Measurements from ENCODE around the gene SNX33. TPM values are rescaled to one million over a fixed set of nuclear protein-coding genes. Genes with fewer than 3 reads are reported as not detected.
"Not testable (repeated sequence)": the region's sequence is repeated elsewhere in the genome, so short reads cannot be mapped to it uniquely, and the experiment has no call there.

Gene SNX33
- total RNA-seq, 4 donors from 2014 or later: 27.8 to 47.6 (median 40.1) TPM

- H3K4me1 ChIP-seq: peaks cover 7 to 57% (median 39%) of the 10 kb centered on the region in 4 donors
- TF ChIP-seq CTCF (IDR thresholded peaks at IDR 0.05) (no peak), POLR2A (IDR thresholded peaks at IDR 0.05; ENCODE audit: low read depth) (no peak), POLR2AphosphoS5 (IDR thresholded peaks at IDR 0.05) (no peak), EP300 (IDR thresholded peaks at IDR 0.05) (no peak)
- H3K27me3 ChIP-seq: no peaks in the 10 kb centered on the region
- H3K36me3 ChIP-seq: peaks cover 39 to 94% (median 67%) of the 10 kb centered on the region in 4 donors
- 89% methylated on average over 26 of the region's 44 CpGs for WGBS
- H3K4me3 ChIP-seq: no peak overlapping the region
- H3K9me3 ChIP-seq: no peaks in the 10 kb centered on the region
- intact Hi-C loops (cut with DNase I): loop anchor here (5.0 to 10.0 kb wide), 2 partner anchors 113 to 115 kb away; partner anchors contain the start of gene PTPN9
- DNase-seq (ENCODE audit: extremely low spot score): no peak
- H3K27ac ChIP-seq (replicated peaks in 1 of 4): peak overlapping the region; percentile 59 to 70 (median 61)
Measured at GRCh38 chr15:75687486-75688277, 40.0 kb downstream of the SNX33 start.

GRCh38 chr15:75688278-75688557 is 40.5 kb downstream of the SNX33 start:
- intact Hi-C loops (cut with DNase I): loop anchor here (5.0 to 10.0 kb wide), 2 partner anchors 113 to 114 kb away; partner anchors contain the start of gene PTPN9
- no peaks in the 10 kb centered on the region for H3K27me3 ChIP-seq
- TF ChIP-seq POLR2AphosphoS5 (IDR thresholded peaks at IDR 0.05) (no peak), POLR2A (IDR thresholded peaks at IDR 0.05; ENCODE audit: low read depth) (no peak), CTCF (IDR thresholded peaks at IDR 0.05) (no peak), EP300 (IDR thresholded peaks at IDR 0.05) (no peak)
- no peaks in the 10 kb centered on the region for H3K9me3 ChIP-seq
- peak overlapping the region in 3 of 4 donors; percentile 59 to 70 (median 62) for H3K27ac ChIP-seq (replicated peaks in 1 of 4)
- peaks cover 9 to 59% (median 41%) of the 10 kb centered on the region in 4 donors for H3K4me1 ChIP-seq
- WGBS: 82% methylated on average over 6 of the region's 7 CpGs
- DNase-seq (ENCODE audit: extremely low spot score): no peak
- peaks cover 39 to 89% (median 63%) of the 10 kb centered on the region in 4 donors for H3K36me3 ChIP-seq
- no peak overlapping the region for H3K4me3 ChIP-seq

GRCh38 chr15:75688831-75689230 is 41.1 kb downstream of the SNX33 start:
- intact Hi-C loops (cut with DNase I): loop anchor here (5.0 to 10.0 kb wide), 2 partner anchors 113 to 114 kb away; partner anchors contain the start of gene PTPN9
- H3K27me3 ChIP-seq: no peaks in the 10 kb centered on the region
- peaks cover 11 to 59% (median 41%) of the 10 kb centered on the region in 4 donors for H3K4me1 ChIP-seq
- H3K4me3 ChIP-seq: no peak overlapping the region
- WGBS: 100% methylated on average over 2 of the region's 26 CpGs
- no peaks in the 10 kb centered on the region for H3K9me3 ChIP-seq
- H3K36me3 ChIP-seq: peaks cover 39 to 83% (median 60%) of the 10 kb centered on the region in 4 donors
- no peak for DNase-seq (ENCODE audit: extremely low spot score)
- H3K27ac ChIP-seq (replicated peaks in 1 of 4): peak overlapping the region in 2 of 4 donors; percentile 22 to 62
- TF ChIP-seq EP300 (IDR thresholded peaks at IDR 0.05) (no peak), CTCF (IDR thresholded peaks at IDR 0.05) (no peak), POLR2AphosphoS5 (IDR thresholded peaks at IDR 0.05) (no peak), POLR2A (IDR thresholded peaks at IDR 0.05; ENCODE audit: low read depth) (no peak)

GRCh38 chr15:75689429-75689828 is 41.7 kb downstream of the SNX33 start:
- peaks cover 13 to 59% (median 42%) of the 10 kb centered on the region in 4 donors for H3K4me1 ChIP-seq
- intact Hi-C loops (cut with DNase I): loop anchor here (5.0 to 10.0 kb wide), 2 partner anchors 113 to 115 kb away; partner anchors contain the start of gene PTPN9
- H3K36me3 ChIP-seq: peaks cover 33 to 78% (median 55%) of the 10 kb centered on the region in 4 donors
- peak overlapping the region in 2 of 4 donors; percentile 22 to 62 for H3K27ac ChIP-seq (replicated peaks in 1 of 4)
- H3K4me3 ChIP-seq; DNase-seq (ENCODE audit: extremely low spot score); H3K9me3 ChIP-seq; H3K27me3 ChIP-seq: not testable (repeated sequence)
- WGBS: 60% methylated on average over 1 of the region's 20 CpGs
- peak in 1 of 2 donors; percentile 8 for TF ChIP-seq POLR2AphosphoS5 (IDR thresholded peaks at IDR 0.05)

- intact Hi-C loops (cut with DNase I): not testable (repeated sequence)
- peaks cover 33 to 69% (median 53%) of the 10 kb centered on the region in 4 donors for H3K4me1 ChIP-seq
- H3K27ac ChIP-seq (replicated peaks in 1 of 4): peak overlapping the region in 2 of 4 donors; percentile 15 to 36
Measured at GRCh38 chr15:75692311-75692710, 44.6 kb downstream of the SNX33 start.

GRCh38 chr15:75693028-75693427 is 45.3 kb downstream of the SNX33 start:
- H3K4me3 ChIP-seq; DNase-seq (ENCODE audit: extremely low spot score); H3K9me3 ChIP-seq; intact Hi-C loops (cut with DNase I); H3K27me3 ChIP-seq: not testable (repeated sequence)
- peaks cover 39 to 69% (median 55%) of the 10 kb centered on the region in 4 donors for H3K4me1 ChIP-seq
- H3K36me3 ChIP-seq: peaks cover 15 to 46% (median 35%) of the 10 kb centered on the region in 4 donors
- peak overlapping the region; percentile 88 to 98 (median 96) for H3K27ac ChIP-seq (replicated peaks in 1 of 4)
- WGBS: 53% methylated on average over 10 of the region's 15 CpGs

More at GRCh38 chr15:75692311-75692710, 44.6 kb downstream of the SNX33 start:
- H3K27me3 ChIP-seq; H3K4me3 ChIP-seq; DNase-seq (ENCODE audit: extremely low spot score); H3K9me3 ChIP-seq: not testable (repeated sequence)
- peaks cover 22 to 54% (median 39%) of the 10 kb centered on the region in 4 donors for H3K36me3 ChIP-seq
- 70% methylated on average over 4 of the region's 4 CpGs for WGBS
